Ovary (tissue), 9 donors: ENCODE measurements around the gene ADISSP. TPM values are rescaled to one million over a fixed set of nuclear protein-coding genes. Genes with fewer than 3 reads are reported as not detected.

Source experiments
- DNase-seq, 5 donors: peaks; one replicate each; pipeline ENCODE4 v3.0.0-alpha.2; 2019 to 2020
- H3K27ac ChIP-seq, 2 donors: fragments of 200-600 bp; one replicate each; pipeline versions ENCODE4 v1.5.1 to v1.8.0; 2019 to 2022
- H3K27me3 ChIP-seq: fragments of 200-600 bp; one replicate; pipeline ENCODE4 v1.8.0; 2022
- H3K36me3 ChIP-seq: fragments of 200-600 bp; sonication (generic); one replicate; pipeline ENCODE4 v1.5.1; 2019
- H3K4me1 ChIP-seq: one replicate; pipeline ENCODE4 v1.8.1; 2013; ENCODE audit warnings: mild to moderate bottlenecking, moderate library complexity; ENCODE audit not compliant: insufficient read depth
- H3K4me3 ChIP-seq: fragments of 200-600 bp; sonication (generic); one replicate; pipeline ENCODE4 v1.5.1; 2017
- H3K9me3 ChIP-seq, 2 donors: fragments of 200-600 bp in 1 of 2; sonication (generic) in 1 of 2; one replicate each; pipeline versions ENCODE4 v1.5.1 to v1.8.1; 2013 to 2019; ENCODE audit warnings: mild to moderate bottlenecking in 1 of 2, moderate library complexity in 1 of 2
- CTCF ChIP-seq, 3 donors: fragments of 450-650 bp in 2 of 3; fragments of 200-600 bp in 1 of 3; IDR thresholded peaks; one replicate each; pipeline versions ENCODE4 v1.5.1 to v1.8.0; 2016 to 2022; ENCODE audit warnings: antibody characterized with exemption in 3 of 3, mild to moderate bottlenecking in 1 of 3
- EP300 ChIP-seq: sonication (generic); formaldehyde crosslinking; IDR thresholded peaks from one replicate; pipeline ENCODE4 v1.6.1; 2017; ENCODE audit warnings: antibody characterized with exemption
- POLR2A ChIP-seq: fragments of 450-650 bp; IDR thresholded peaks from one replicate; pipeline ENCODE4 v1.6.1; 2017; ENCODE audit warnings: antibody characterized with exemption, mild to moderate bottlenecking, moderate library complexity
- WGBS, 3 donors: extraction: QIAGEN DNeasy Blood & Tissue Kit in 1 of 3; methylation state at CpG; one replicate each; pipeline versions ENCODE4 v1.1.5 to v1.1.7; 2013 to 2017; 5-methylcytosine and 5-hydroxymethylcytosine counted together
- intact Hi-C, 4 donors: fragments of 100-400 bp; cut with DNase I; formaldehyde crosslinking; loops; one replicate each; pipeline versions ENCODE4 v1.11.0 to v1.15.1; 2022 to 2023
- polyA plus RNA-seq, 2 donors: library from polyadenylated mRNA; stranded (reverse); fragments of 200-250 nt in 1 of 2; fragments of 350-450 nt in 1 of 2; fragmentation: Illumina TruSeq in 1 of 2; extraction: RNeasy Lipid Tissue Mini Kit (QIAGEN cat#74804) in 1 of 2; gene quantifications; one replicate each; pipeline ENCODE4 v1.2.3, GENCODE V29; 2013 to 2014
- total RNA-seq, 7 donors: library from RNA; depleted of rRNA in 2 of 7; stranded (reverse); fragments of >200 nt in 2 of 7; fragmentation: NEBNext Ultra II Directional in 3 of 7; extraction: Animal tissue kit (Norgen Biotek cat#: 25700) in 3 of 7; gene quantifications; one replicate each; pipeline versions ENCODE4 v1.1.0 to v1.2.4, GENCODE V29; 2016 to 2023
- donor health status: DM: no; HTN: no; CAD: no; lungs with moderate emphysema.
- donor health status: DM: no; HTN: no; CAD: no.
- donor health status: Bipolar disorder and iron deficiency.
- donor health status: DM: yes; HTN: yes; CAD: no.
- donor health status: DM: no; HTN: no; CAD: no.
- donor health status: DM: yes; HTN: yes; CAD: no.

Gene ADISSP
- total and polyA plus RNA-seq, 9 donors, result 11.5 to 124 (median 69.1) TPM

GRCh38 chr20:3705491-3705969 is 62.0 kb downstream of the ADISSP start:
- Histone ChIP-seq H3K4me3 (no peak overlapping the region), H3K36me3 (no peaks in the 10 kb centered on the region), H3K9me3 (no peaks in the 10 kb centered on the region), H3K4me1 (no peaks in the 10 kb centered on the region), H3K27ac (no peak overlapping the region), H3K27me3 (no peaks in the 10 kb centered on the region)
- no peak for TF ChIP-seq POLR2A
- no peak for TF ChIP-seq EP300
- TF ChIP-seq CTCF (IDR thresholded peaks at IDR 0.05), result no peak
- no peak for DNase-seq
- intact Hi-C loops, result no loop called here
- 82 to 86% (median 85%) methylated on average over 14 of the region's 14 CpGs for WGBS, 3 donors

GRCh38 chr20:3704087-3704486 is 63.5 kb downstream of the ADISSP start:
- 67 to 74% (median 68%) methylated on average over 5 of the region's 5 CpGs for WGBS, 3 donors
- Histone ChIP-seq H3K36me3 (no peaks in the 10 kb centered on the region), H3K4me1 (no peaks in the 10 kb centered on the region), H3K27ac (no peak overlapping the region), H3K9me3 (no peaks in the 10 kb centered on the region), H3K4me3 (no peak overlapping the region), H3K27me3 (no peaks in the 10 kb centered on the region)
- DNase-seq, result no peak
- TF ChIP-seq EP300, result no peak
- no peak for TF ChIP-seq POLR2A
- TF ChIP-seq CTCF (IDR thresholded peaks at IDR 0.05), result no peak
- intact Hi-C loops, result no loop called here

Other genes with a start within 250 kb of the ADISSP start
- not detected for gene GFRA4, start 104.4 kb downstream of the ADISSP start, total RNA-seq
- gene GFRA4, start 104.4 kb downstream of the ADISSP start, polyA plus RNA-seq, result under 1 TPM in 1 of 2 donors, not detected in 1; 0.22 TPM
- gene ADAM33, start 85.7 kb downstream of the ADISSP start, total RNA-seq, result 10 to 100 TPM; 12.4 to 68.1 (median 26.1) TPM
- gene ADAM33, start 85.7 kb downstream of the ADISSP start, polyA plus RNA-seq, result 10 to 100 TPM; 23.3 to 34.1 TPM
- 1 to 10 TPM in 5 of 7 donors, under 1 TPM in 2; 0.48 to 9.1 (median 1.7) TPM for gene SIGLEC1, start 55.2 kb downstream of the ADISSP start, total RNA-seq
- gene SIGLEC1, start 55.2 kb downstream of the ADISSP start, polyA plus RNA-seq, result 10 to 100 TPM in 1 of 2 donors, 1 to 10 TPM in 1; 3.3 to 11.5 TPM
- gene HSPA12B, start 35.1 kb downstream of the ADISSP start, total RNA-seq, result 10 to 100 TPM in 3 of 7 donors, 1 to 10 TPM in 4; 5.9 to 22.8 (median 7.4) TPM
- gene HSPA12B, start 35.1 kb downstream of the ADISSP start, polyA plus RNA-seq, result 10 to 100 TPM in 1 of 2 donors, 1 to 10 TPM in 1; 4.6 to 14.3 TPM
- gene SPEF1, start 13.7 kb upstream of the ADISSP start, total RNA-seq, result 10 to 100 TPM in 1 of 7 donors, 1 to 10 TPM in 2, under 1 TPM in 2, not detected in 2; 0.43 to 27.9 (median 1.4) TPM
- gene SPEF1, start 13.7 kb upstream of the ADISSP start, polyA plus RNA-seq, result under 1 TPM in 1 of 2 donors, not detected in 1; 0.54 TPM
- gene CENPB, start 19.0 kb upstream of the ADISSP start, total RNA-seq, result 100 to 1,000 TPM in 2 of 7 donors, 10 to 100 TPM in 5; 43.8 to 119 (median 97.8) TPM
- 10 to 100 TPM; 15.4 to 67.1 TPM for gene CENPB, start 19.0 kb upstream of the ADISSP start, polyA plus RNA-seq
- gene CDC25B, start 28.6 kb upstream of the ADISSP start, total RNA-seq, result 10 to 100 TPM; 19.1 to 47.8 (median 35.6) TPM
- gene CDC25B, start 28.6 kb upstream of the ADISSP start, polyA plus RNA-seq, result 10 to 100 TPM; 17.9 to 29.0 TPM
- 10 to 100 TPM in 5 of 7 donors, 1 to 10 TPM in 2; 6.8 to 15.3 (median 12.0) TPM for gene AP5S1, start 52.8 kb upstream of the ADISSP start, total RNA-seq
- 1 to 10 TPM; 2.9 to 6.8 TPM for gene AP5S1, start 52.8 kb upstream of the ADISSP start, polyA plus RNA-seq
- 10 to 100 TPM; 14.2 to 50.5 (median 34.5) TPM for gene MAVS, start 79.1 kb upstream of the ADISSP start, total RNA-seq
- gene MAVS, start 79.1 kb upstream of the ADISSP start, polyA plus RNA-seq, result 10 to 100 TPM; 28.6 to 35.1 TPM
- gene PANK2, start 121.6 kb upstream of the ADISSP start, total RNA-seq, result 10 to 100 TPM; 22.2 to 34.9 (median 33.9) TPM
- 10 to 100 TPM; 20.0 to 39.5 TPM for gene PANK2, start 121.6 kb upstream of the ADISSP start, polyA plus RNA-seq
- gene RNF24, start 247.8 kb upstream of the ADISSP start, total RNA-seq, result 10 to 100 TPM in 6 of 7 donors, 1 to 10 TPM in 1; 7.6 to 30.5 (median 17.1) TPM
- gene RNF24, start 247.8 kb upstream of the ADISSP start, polyA plus RNA-seq, result 10 to 100 TPM in 1 of 2 donors, 1 to 10 TPM in 1; 3.9 to 14.0 TPM